GM23338 (cell line): Measurements from ENCODE around the gene LRWD1. TPM values are rescaled to one million over a fixed set of nuclear protein-coding genes. Genes with fewer than 3 reads are reported as not detected.

Experiments
- ATAC-seq: fragments of 200-7000 bp; cut with Tn5 transposase; 3 replicates; pipeline ENCODE4 v1.9.1; 2020
- DNase-seq: peaks from one replicate; pipeline ENCODE4 v3.0.0-alpha.2; 2015; ENCODE audit warnings: low spot score
- H2AFZ ChIP-seq: fragments of 200-600 bp; sonication (generic); 2 replicates; pipeline ENCODE4 v1.8.0; 2016; ENCODE audit warnings: antibody characterized with exemption, mild to moderate bottlenecking, moderate library complexity
- H3F3A ChIP-seq: fragments of 200-600 bp; sonication (generic); replicated peaks from 2 replicates; pipeline ENCODE4 v1.8.0; 2017; ENCODE audit warnings: antibody characterized with exemption, mixed run types, low read depth
- H3K27ac ChIP-seq: fragments of 200-600 bp; sonication (generic); 2 replicates; pipeline ENCODE4 v1.6.1; 2016; ENCODE audit warnings: low read depth
- H3K27me3 ChIP-seq: fragments of 200-600 bp; sonication (generic); 2 replicates; pipeline ENCODE4 v1.8.0; 2016; ENCODE audit warnings: mild to moderate bottlenecking, mixed run types, moderate library complexity; ENCODE audit not compliant: insufficient read depth
- H3K36me3 ChIP-seq: fragments of 200-600 bp; sonication (generic); 2 replicates; pipeline ENCODE4 v1.8.0; 2016; ENCODE audit warnings: mild to moderate bottlenecking; ENCODE audit not compliant: insufficient read depth
- H3K4me1 ChIP-seq: fragments of 200-600 bp; sonication (generic); 2 replicates; pipeline ENCODE4 v1.8.0; 2016; ENCODE audit warnings: mild to moderate bottlenecking, moderate library complexity; ENCODE audit not compliant: insufficient read depth
- H3K4me2 ChIP-seq: fragments of 200-600 bp; sonication (generic); 2 replicates; pipeline ENCODE4 v1.7.1; 2017; ENCODE audit warnings: mixed run types
- H3K4me3 ChIP-seq: fragments of 200-600 bp; sonication (generic); 2 replicates; pipeline ENCODE4 v1.6.1; 2016; ENCODE audit warnings: mixed run types
- H3K79me2 ChIP-seq: fragments of 200-600 bp; sonication (generic); replicated peaks from 2 replicates; pipeline ENCODE4 v1.8.0; 2017; ENCODE audit warnings: mild to moderate bottlenecking; ENCODE audit not compliant: insufficient read depth
- H3K9me2 ChIP-seq: fragments of 200-600 bp; sonication (generic); 2 replicates; pipeline ENCODE4 v1.8.0; 2017; ENCODE audit not compliant: insufficient read depth
- H4K20me1 ChIP-seq: fragments of 200-600 bp; sonication (generic); replicated peaks from 2 replicates; pipeline ENCODE4 v1.8.0; 2017; ENCODE audit warnings: mild to moderate bottlenecking; ENCODE audit not compliant: insufficient read depth
- H3K27ac Mint-ChIP-seq: 2 replicates; pipeline ENCODE4 v1.8.0; 2020; ENCODE audit warnings: inconsistent platforms, mild to moderate bottlenecking, moderate library complexity, mixed read lengths
- H3K27me3 Mint-ChIP-seq: 3 replicates; pipeline ENCODE4 v1.8.0; 2022; ENCODE audit warnings: low read depth, mild to moderate bottlenecking, moderate library complexity, mixed read lengths, inconsistent platforms; ENCODE audit not compliant: insufficient read depth, poor library complexity
- H3K36me3 Mint-ChIP-seq: 3 replicates; pipeline ENCODE4 v1.8.0; 2021; ENCODE audit warnings: low read depth, mild to moderate bottlenecking, inconsistent platforms, moderate library complexity, mixed read lengths
- H3K4me1 Mint-ChIP-seq: 3 replicates; pipeline ENCODE4 v1.8.0; 2020; ENCODE audit warnings: mild to moderate bottlenecking, inconsistent platforms, mixed read lengths
- H3K4me3 Mint-ChIP-seq: 3 replicates; pipeline ENCODE4 v1.8.0; 2021; ENCODE audit warnings: moderate library complexity, mild to moderate bottlenecking, inconsistent platforms, mixed read lengths
- H3K9me3 Mint-ChIP-seq: 3 replicates; pipeline ENCODE4 v1.8.0; 2020; ENCODE audit warnings: moderate library complexity, mild to moderate bottlenecking, inconsistent platforms, mixed read lengths
- CREB1 ChIP-seq: fragments of 250-450 bp; sonication (Bioruptor Pico); IDR thresholded peaks from 2 replicates; pipeline ENCODE4 v1.5.0; 2020; ENCODE audit warnings: low read depth, mild to moderate bottlenecking, moderate library complexity
- EZH2 ChIP-seq: fragments of 200-600 bp; sonication (generic); IDR thresholded peaks from one replicate; pipeline ENCODE4 v1.8.0; 2017; ENCODE audit warnings: antibody characterized with exemption, mild to moderate bottlenecking, low read depth; ENCODE audit not compliant: unreplicated experiment
- EZH2phosphoT487 ChIP-seq: fragments of 200-600 bp; sonication (generic); IDR thresholded peaks from one replicate; pipeline ENCODE4 v1.8.1; 2018; ENCODE audit warnings: antibody characterized with exemption; ENCODE audit not compliant: unreplicated experiment
- ZNF331 ChIP-seq: fragments of 250-450 bp; sonication (Bioruptor Pico); IDR thresholded peaks from 2 replicates; pipeline ENCODE4 v1.5.0; 2020; ENCODE audit warnings: low read depth, mild to moderate bottlenecking, moderate library complexity
- polyA plus RNA-seq: library from polyadenylated mRNA; unstranded; fragments of >200 nt; fragmentation: Nextera tagmentation; extraction: Ambion mirVana; gene quantifications from 2 replicates; pipeline ENCODE4 v1.2.1, GENCODE V29; 2016
- total RNA-seq: library from RNA; depleted of rRNA; stranded (reverse); fragments of >200 nt; shearing (Covaris generic); gene quantifications from 2 replicates; pipeline ENCODE4 v1.2.3, GENCODE V29; 2014
- TF ChIP-seq, protein P1 (sequence below), 2 experiments: fragments of 200-600 bp in 1 of 2; sonication (generic) in 1 of 2; conservative IDR thresholded peaks; 2 replicates each; pipeline versions ENCODE4 v1.5.1 to v1.6.1; 2016 to 2017; ENCODE audit warnings: antibody characterized with exemption in 2 of 2, low read depth in 2 of 2, mild to moderate bottlenecking in 2 of 2, moderate library complexity in 1 of 2
- TF ChIP-seq, protein P2 (sequence below): IDR thresholded peaks from one replicate; pipeline ENCODE4 v1.6.1; 2018; ENCODE audit warnings: antibody characterized with exemption; ENCODE audit not compliant: unreplicated experiment
- TF ChIP-seq, protein P3 (sequence below): fragments of 250-450 bp; sonication (Bioruptor Pico); IDR thresholded peaks from 2 replicates; pipeline ENCODE4 v1.5.0; 2020; ENCODE audit warnings: mild to moderate bottlenecking, moderate library complexity

The LRWD1 gene
- total and polyA plus RNA-seq, 2 experiments from 2014 or later = 24.0 to 55.2 TPM

DNA sequence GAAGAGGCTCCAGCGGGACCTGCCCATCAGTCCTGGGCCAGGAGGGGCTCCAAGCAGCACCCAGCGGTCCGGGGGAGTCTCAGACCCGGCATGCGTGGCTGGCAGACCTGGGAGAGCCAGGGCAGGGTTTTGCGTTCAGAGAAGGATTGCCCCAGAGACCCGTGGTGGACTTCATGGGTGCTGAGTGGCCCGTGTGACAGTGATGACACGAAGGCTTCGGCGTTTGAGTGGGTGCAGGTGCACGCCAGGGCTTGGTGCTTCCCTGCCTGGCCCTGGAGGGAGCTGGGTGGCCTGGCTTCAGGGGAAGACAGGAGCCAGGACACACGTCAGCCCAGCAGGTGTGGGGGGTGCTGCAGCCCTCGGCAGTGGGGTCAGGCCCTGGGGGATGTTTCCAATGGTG, 17.5 kb upstream of the LRWD1 start:
- Histone ChIP-seq H3K27me3 (no peaks in the 10 kb centered on the region), H3K79me2 (no peaks in the 10 kb centered on the region)
- no peak for ATAC-seq

More for the DNA sequence above, 17.5 kb upstream of the LRWD1 start:
- Histone ChIP-seq H3F3A (0 out of 2 replicates have a peak, but pooled peaks cover 4% of the 10 kb centered on the region), H3K36me3 (no peaks in the 10 kb centered on the region), H2AFZ (no peak overlapping the region), H3K9me2 (no peaks in the 10 kb centered on the region), H3K4me1 (peaks cover 2% of the 10 kb centered on the region; the same call in 1 of the 2 replicates), H3K27ac (no peak overlapping the region), H4K20me1 (no peaks in the 10 kb centered on the region; the same call in 1 of the 2 replicates), H3K4me3 (no peak overlapping the region), H3K4me2 (no peak overlapping the region)
- TF ChIP-seq, protein P1, sequence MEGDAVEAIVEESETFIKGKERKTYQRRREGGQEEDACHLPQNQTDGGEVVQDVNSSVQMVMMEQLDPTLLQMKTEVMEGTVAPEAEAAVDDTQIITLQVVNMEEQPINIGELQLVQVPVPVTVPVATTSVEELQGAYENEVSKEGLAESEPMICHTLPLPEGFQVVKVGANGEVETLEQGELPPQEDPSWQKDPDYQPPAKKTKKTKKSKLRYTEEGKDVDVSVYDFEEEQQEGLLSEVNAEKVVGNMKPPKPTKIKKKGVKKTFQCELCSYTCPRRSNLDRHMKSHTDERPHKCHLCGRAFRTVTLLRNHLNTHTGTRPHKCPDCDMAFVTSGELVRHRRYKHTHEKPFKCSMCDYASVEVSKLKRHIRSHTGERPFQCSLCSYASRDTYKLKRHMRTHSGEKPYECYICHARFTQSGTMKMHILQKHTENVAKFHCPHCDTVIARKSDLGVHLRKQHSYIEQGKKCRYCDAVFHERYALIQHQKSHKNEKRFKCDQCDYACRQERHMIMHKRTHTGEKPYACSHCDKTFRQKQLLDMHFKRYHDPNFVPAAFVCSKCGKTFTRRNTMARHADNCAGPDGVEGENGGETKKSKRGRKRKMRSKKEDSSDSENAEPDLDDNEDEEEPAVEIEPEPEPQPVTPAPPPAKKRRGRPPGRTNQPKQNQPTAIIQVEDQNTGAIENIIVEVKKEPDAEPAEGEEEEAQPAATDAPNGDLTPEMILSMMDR (conservative IDR thresholded peaks at IDR 0.05; ENCODE audit: low read depth in 2 of 2) = no peak
- TF ChIP-seq ZNF331 (CRISPR knock-in tag) = no peak
- no peak for TF ChIP-seq EZH2
- TF ChIP-seq, protein P2, sequence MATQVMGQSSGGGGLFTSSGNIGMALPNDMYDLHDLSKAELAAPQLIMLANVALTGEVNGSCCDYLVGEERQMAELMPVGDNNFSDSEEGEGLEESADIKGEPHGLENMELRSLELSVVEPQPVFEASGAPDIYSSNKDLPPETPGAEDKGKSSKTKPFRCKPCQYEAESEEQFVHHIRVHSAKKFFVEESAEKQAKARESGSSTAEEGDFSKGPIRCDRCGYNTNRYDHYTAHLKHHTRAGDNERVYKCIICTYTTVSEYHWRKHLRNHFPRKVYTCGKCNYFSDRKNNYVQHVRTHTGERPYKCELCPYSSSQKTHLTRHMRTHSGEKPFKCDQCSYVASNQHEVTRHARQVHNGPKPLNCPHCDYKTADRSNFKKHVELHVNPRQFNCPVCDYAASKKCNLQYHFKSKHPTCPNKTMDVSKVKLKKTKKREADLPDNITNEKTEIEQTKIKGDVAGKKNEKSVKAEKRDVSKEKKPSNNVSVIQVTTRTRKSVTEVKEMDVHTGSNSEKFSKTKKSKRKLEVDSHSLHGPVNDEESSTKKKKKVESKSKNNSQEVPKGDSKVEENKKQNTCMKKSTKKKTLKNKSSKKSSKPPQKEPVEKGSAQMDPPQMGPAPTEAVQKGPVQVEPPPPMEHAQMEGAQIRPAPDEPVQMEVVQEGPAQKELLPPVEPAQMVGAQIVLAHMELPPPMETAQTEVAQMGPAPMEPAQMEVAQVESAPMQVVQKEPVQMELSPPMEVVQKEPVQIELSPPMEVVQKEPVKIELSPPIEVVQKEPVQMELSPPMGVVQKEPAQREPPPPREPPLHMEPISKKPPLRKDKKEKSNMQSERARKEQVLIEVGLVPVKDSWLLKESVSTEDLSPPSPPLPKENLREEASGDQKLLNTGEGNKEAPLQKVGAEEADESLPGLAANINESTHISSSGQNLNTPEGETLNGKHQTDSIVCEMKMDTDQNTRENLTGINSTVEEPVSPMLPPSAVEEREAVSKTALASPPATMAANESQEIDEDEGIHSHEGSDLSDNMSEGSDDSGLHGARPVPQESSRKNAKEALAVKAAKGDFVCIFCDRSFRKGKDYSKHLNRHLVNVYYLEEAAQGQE = no peak
- TF ChIP-seq, protein P3, sequence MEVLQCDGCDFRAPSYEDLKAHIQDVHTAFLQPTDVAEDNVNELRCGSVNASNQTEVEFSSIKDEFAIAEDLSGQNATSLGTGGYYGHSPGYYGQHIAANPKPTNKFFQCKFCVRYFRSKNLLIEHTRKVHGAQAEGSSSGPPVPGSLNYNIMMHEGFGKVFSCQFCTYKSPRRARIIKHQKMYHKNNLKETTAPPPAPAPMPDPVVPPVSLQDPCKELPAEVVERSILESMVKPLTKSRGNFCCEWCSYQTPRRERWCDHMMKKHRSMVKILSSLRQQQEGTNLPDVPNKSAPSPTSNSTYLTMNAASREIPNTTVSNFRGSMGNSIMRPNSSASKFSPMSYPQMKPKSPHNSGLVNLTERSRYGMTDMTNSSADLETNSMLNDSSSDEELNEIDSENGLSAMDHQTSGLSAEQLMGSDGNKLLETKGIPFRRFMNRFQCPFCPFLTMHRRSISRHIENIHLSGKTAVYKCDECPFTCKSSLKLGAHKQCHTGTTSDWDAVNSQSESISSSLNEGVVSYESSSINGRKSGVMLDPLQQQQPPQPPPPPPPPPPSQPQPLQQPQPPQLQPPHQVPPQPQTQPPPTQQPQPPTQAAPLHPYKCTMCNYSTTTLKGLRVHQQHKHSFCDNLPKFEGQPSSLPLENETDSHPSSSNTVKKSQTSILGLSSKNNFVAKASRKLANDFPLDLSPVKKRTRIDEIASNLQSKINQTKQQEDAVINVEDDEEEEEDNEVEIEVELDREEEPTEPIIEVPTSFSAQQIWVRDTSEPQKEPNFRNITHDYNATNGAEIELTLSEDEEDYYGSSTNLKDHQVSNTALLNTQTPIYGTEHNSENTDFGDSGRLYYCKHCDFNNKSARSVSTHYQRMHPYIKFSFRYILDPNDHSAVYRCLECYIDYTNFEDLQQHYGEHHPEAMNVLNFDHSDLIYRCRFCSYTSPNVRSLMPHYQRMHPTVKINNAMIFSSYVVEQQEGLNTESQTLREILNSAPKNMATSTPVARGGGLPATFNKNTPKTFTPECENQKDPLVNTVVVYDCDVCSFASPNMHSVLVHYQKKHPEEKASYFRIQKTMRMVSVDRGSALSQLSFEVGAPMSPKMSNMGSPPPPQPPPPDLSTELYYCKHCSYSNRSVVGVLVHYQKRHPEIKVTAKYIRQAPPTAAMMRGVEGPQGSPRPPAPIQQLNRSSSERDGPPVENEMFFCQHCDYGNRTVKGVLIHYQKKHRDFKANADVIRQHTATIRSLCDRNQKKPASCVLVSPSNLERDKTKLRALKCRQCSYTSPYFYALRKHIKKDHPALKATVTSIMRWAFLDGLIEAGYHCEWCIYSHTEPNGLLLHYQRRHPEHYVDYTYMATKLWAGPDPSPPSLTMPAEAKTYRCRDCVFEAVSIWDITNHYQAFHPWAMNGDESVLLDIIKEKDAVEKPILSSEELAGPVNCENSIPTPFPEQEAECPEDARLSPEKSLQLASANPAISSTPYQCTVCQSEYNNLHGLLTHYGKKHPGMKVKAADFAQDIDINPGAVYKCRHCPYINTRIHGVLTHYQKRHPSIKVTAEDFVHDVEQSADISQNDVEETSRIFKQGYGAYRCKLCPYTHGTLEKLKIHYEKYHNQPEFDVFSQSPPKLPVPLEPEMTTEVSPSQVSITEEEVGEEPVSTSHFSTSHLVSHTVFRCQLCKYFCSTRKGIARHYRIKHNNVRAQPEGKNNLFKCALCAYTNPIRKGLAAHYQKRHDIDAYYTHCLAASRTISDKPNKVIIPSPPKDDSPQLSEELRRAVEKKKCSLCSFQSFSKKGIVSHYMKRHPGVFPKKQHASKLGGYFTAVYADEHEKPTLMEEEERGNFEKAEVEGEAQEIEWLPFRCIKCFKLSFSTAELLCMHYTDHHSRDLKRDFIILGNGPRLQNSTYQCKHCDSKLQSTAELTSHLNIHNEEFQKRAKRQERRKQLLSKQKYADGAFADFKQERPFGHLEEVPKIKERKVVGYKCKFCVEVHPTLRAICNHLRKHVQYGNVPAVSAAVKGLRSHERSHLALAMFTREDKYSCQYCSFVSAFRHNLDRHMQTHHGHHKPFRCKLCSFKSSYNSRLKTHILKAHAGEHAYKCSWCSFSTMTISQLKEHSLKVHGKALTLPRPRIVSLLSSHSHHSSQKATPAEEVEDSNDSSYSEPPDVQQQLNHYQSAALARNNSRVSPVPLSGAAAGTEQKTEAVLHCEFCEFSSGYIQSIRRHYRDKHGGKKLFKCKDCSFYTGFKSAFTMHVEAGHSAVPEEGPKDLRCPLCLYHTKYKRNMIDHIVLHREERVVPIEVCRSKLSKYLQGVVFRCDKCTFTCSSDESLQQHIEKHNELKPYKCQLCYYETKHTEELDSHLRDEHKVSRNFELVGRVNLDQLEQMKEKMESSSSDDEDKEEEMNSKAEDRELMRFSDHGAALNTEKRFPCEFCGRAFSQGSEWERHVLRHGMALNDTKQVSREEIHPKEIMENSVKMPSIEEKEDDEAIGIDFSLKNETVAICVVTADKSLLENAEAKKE (CRISPR knock-in tag) = no peak
- no peak for TF ChIP-seq CREB1 (CRISPR knock-in tag)
- no peak for TF ChIP-seq EZH2phosphoT487
- no peak overlapping the region for H3K4me3 Mint-ChIP-seq
- DNase-seq = no peak
- H3K27me3 Mint-ChIP-seq = peaks cover 2% of the 10 kb centered on the region
- no peaks in the 10 kb centered on the region for H3K9me3 Mint-ChIP-seq
- H3K4me1 Mint-ChIP-seq = peaks cover 4% of the 10 kb centered on the region; the same call in 1 of the 3 replicates
- H3K27ac Mint-ChIP-seq = no peak overlapping the region
- peaks cover 8% of the 10 kb centered on the region; the same call in 2 of the 3 replicates for H3K36me3 Mint-ChIP-seq
